Inferior parietal cortex (tissue), 1 donor: Measurements from ENCODE around the gene ORC5.

Experiments used
- DNase-seq: peaks from one replicate; pipeline ENCODE4 v3.0.0-alpha.2; 2016; ENCODE audit errors: extremely low spot score

ORC5 gene

GRCh38 chr7:104126411-104126841 is 81.4 kb downstream of the ORC5 start:
- no peak for DNase-seq

GRCh38 chr7:104124893-104125477 is 82.8 kb downstream of the ORC5 start:
- no peak for DNase-seq

- no peak for DNase-seq
These were observed 83.3 kb downstream of the ORC5 start for GRCh38 chr7:104124469-104124868.

- no peak for DNase-seq
These were observed 84.0 kb downstream of the ORC5 start for GRCh38 chr7:104123786-104124185.

GRCh38 chr7:104113788-104114187 is 94.0 kb downstream of the ORC5 start:
- DNase-seq, result no peak

- DNase-seq, result no peak
These were observed 95.2 kb downstream of the ORC5 start for GRCh38 chr7:104112623-104113022.

- DNase-seq, result no peak
These were observed 96.5 kb downstream of the ORC5 start for GRCh38 chr7:104111271-104111670.

- no peak for DNase-seq
These were observed 101.5 kb downstream of the ORC5 start for GRCh38 chr7:104106108-104106905.

- no peak for DNase-seq
These were observed 108.9 kb downstream of the ORC5 start for GRCh38 chr7:104098890-104099289.

GRCh38 chr7:104096683-104097082 is 111.1 kb downstream of the ORC5 start:
- no peak for DNase-seq

GRCh38 chr7:104093127-104093526 is 114.7 kb downstream of the ORC5 start:
- no peak for DNase-seq

GRCh38 chr7:104091242-104091641 is 116.6 kb downstream of the ORC5 start:
- DNase-seq, result no peak

GRCh38 chr7:104089612-104090011 is 118.2 kb downstream of the ORC5 start:
- DNase-seq, result no peak

- DNase-seq, result no peak
These were observed 118.8 kb downstream of the ORC5 start for GRCh38 chr7:104089061-104089460.
